CD4-positive, alpha-beta T cell treated with Interleukin-1 beta for 1 hour (primary cell): ENCODE measurements around the gene UVSSA.
"Not testable (repeated sequence)": the region's sequence is repeated elsewhere in the genome, so short reads cannot be mapped to it uniquely, and the experiment has no call there.

Experiments used
- DNase-seq, 2 donors: peaks; one replicate each; pipeline ENCODE4 v3.0.0-alpha.2; 2020 to 2022

The UVSSA gene

DNA sequence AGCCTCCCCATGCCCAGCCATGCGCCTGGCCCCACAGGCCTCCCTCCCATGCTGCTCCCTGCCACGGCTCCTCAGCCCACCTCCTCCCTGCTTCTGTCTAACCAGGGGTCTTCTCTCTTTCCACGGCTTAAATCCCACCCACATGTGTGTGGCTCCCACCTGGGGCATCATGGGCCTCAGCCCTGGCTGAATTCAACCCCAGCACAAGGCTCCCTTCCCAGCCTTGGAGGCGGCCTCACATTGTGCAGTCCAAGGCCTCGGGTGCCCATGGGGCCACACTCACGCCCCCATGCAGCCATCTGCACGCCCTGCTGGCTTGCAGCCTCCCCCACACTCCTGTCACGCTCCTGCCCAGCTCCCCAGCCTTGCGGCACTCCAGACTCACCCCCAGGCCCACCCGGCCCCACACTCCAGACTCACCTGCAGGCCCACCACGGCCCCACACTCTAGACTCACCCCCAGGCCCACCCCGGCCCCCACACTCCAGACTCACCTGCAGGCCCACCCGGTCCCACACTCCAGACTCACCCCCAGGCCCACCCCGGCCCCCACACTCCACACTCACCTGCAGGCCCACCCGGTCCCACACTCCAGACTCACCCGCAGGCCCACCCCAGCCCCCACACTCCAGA is 30.4 kb upstream of the UVSSA start:
- no peak for DNase-seq

DNA sequence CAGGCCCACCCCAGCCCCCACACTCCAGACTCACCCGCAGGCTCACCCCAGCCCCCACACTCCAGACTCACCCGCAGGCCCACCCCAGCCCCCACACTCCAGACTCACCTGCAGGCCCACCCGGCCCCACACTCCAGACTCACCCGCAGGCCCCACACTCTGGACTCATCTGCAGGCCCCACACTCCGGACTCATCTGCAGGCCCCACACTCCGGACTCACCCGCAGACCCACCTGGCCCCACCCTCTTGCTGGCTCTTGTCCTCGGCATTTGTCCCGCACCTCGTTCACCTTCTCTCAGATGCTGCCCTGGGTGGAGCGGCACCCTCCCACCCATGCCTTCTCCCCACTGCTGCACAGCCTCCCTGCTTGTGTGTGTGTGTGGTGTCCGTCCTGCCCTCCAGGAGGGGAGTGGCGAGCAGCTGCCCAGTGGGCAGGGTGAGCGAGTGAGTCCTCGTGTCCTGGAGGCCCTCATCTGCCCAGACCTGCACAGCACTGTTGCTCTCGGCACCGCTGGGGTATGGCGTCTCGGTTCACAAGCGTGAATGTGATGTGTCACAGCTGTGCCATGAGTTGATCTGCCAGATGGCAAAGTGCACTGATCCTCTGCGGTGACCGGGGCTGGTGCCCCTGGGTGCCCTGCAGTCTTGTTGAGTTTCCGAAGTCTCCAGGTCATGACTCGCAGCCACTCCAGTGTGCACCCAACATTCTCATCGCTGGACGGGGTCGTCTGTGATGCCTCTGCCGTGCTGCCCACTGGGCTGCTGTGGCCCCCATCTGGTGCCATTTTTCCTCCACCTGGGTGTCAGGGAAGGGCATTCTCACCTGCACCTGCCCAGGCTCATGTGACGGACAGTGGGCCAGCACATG is 29.6 kb upstream of the UVSSA start:
- no peak for DNase-seq

DNA sequence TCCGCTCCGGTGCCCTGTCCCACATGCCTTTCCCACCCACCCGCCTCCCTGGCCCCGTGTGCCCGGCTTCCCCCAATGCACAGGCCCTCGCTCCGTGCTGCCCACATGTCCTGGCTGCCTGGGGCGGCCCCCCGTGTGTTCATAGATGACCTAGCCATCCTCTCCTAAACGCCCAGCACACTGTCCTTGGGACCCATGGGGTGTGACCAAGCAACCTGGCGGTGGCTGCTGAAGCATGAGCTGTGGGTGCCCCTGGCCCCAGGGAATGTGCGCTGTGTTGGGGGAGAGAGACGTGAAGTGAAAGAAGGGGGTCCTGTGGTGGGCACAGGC is 29.0 kb upstream of the UVSSA start:
- DNase-seq = no peak

DNA sequence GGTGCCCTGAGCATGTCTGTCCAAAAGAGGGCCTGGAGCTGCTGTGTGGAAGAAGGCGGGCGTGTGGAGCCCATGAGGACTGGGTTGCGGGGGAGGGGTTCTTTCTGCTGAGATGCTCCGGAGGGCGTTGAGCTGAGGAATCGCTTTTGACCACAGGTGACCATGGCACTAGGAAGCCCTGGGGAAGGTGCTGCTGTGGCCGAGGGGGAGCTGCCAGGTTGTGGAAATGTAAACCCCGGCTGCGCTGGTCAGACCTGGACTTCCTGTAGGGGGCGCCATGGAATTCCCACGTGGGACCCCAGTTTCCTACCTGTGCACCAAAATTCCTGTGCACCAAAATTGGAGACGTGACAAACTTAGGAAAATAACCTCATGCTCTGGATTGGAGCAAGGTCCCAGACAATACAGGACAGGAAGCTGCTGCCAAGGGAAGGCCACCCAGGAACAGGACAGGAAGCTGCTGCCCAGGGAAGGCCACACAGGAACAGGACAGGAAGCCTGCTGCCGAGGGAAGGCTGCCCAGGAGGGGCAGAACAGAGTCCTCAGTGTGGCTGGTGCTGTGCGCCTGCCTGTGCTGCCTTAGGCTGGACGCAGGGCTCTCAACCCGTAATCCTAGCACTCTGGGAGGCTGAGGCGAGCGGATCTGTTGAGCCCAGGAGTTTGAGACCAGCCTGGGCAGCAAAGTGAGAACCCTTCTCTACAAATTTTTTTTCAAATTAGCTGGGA is 28.4 kb upstream of the UVSSA start:
- DNase-seq = peak in 1 of 2 donors; percentile 27

DNA sequence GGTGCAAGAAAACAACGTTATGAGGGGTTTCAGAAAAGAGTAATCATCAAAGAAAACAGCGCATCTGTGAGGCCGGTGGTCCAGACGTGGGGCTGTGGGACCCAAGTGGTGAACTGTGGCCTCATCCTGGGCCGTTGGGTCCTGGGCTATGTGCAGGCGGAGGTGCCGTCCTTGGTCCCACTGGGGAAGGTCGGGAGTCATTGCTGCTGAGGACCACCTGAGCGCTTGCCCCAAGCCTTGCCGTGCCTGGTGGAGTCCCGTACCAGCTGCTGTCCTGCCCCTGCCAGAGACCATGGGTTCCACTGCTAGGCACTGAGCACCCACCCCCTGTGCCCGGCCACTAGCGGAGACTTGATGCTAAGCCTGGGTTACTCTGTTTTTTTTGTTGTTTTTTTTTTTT is 25.5 kb upstream of the UVSSA start:
- no peak for DNase-seq

DNA sequence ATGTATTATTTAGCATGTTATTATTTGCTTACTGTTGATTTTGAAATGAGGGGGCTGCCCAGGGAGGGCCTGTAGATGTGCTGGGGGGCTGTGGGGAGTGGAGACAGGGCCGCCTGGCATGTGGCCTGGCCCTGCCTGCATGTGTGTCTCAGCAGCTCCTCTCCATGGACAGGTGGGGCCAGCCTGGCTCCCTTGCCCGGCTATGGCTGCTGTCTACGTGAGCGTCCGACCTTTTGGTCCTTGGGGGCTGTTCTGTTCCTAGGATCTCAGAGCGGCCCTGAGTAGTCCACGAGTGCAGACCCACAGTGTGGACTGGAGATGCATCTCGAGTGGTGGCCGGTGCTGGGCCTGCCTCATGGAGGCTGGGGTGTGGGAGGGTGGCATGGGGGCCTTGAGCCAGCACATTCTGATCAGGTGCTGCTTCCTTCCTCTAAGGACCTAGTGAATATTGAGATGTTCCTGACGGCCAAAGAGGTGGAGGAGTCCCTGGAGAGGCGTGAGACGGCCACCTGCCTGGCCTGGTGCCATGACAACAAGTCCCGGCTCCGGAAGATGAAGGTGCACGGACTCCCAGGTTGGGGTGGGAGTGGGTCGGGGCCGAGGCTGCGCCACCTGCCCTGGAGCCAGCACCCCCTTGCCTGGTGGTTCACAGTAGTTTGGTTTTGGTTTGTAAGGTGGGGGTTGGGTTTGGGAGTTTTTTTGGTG is 24.9 kb upstream of the UVSSA start:
- DNase-seq = no peak

DNA sequence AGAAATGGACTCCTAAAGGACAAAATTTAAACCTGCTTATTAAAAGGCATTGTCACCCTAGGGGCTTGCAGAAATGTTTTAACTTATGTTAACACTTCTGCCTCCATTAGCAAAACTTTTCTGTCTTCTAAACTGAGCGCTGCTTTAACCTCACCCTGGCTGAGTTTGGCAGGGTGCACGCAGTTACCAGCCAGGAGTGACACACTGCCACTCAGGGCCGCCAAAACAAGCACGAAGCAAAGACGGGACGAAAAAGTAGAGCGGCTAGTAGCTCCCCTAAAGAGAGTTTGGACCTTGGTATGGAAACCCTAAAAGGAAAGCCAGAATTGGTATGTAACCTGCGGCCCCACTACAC is 23.8 kb upstream of the UVSSA start:
- no peak for DNase-seq

DNA sequence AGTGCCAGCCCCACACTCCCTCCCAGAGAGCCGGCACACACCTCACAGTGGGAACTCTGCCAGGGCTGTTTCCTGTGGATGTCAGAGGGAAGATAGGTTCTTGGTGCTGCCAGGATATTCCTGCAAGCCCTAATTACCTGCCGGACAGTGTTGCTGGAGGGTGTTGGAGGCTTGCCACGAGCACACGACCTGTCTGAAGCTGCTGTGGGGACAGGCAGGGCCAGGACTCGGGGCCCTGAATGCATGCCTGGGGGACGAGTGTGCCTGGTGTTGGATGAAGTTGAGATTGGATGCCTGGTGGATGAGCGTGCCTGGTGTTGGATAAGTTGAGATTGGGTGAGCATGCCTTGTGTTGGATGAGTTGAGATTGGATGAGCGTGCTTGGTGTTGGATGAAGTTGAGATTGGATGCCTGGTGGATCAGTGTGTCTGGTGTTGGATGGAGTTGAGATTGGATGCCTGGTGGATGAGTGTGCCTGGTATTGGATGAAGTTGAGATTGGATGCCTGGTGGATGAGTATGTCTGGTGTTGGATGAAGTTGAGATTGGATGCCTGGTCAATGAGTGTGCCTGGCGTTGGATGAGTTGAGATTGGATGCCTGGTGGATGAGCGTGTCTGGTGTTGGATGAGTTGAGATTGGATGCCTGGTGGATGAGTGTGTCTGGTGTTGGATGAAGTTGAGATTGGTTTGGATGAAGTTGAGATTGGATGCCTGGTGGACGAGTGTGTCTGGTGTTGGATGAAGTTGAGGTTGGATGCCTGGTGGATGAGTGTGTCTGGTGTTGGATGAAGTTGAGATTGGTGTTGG is 23.2 kb upstream of the UVSSA start:
- DNase-seq = no peak

DNA sequence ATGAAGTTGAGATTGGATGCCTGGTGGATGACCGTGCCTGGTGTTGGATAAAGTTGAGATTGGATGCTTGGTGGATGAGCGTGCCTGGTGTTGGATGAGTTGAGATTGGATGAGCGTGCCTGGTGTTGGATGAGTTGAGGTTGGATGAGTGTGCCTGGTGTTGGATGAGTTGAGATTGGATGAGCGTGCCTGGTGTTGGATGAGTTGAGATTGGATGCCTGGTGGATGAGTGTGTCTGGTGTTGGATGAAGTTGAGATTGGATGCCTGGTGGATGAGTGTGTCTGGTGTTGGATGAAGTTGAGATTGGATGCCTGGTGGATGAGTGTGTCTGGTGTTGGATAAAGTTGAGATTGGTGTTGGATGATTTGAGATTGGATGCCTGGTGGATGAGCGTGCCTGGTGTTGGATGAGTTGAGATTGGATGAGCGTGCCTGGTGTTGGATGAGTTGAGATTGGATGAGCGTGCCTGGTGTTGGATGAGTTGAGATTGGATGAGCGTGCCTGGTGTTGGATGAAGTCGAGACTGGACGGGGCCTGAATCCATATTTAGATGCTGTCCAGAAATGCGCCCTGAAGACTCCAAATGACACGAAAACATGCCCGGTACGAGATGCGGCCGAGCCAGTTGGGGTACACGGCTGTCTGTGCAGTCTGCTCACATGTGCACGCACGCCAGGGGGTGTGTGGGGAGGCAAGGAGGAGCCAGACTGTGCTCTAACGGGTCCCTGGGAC is 22.4 kb upstream of the UVSSA start:
- DNase-seq = not testable (repeated sequence)

DNA sequence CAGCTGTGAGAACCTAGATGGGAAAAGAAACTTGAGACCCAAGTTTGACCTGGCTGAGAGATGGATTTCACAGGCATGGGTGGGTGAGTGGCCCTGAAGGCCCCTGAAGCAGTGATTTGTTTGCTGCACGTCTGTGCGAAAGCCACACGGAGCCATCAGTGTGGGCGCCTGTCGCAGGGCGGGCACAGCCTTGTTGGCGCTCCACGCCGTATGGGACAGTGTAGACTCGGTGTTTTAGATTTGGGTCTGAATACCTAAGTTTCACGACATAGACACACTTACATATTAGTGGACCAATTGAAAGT is 21.9 kb upstream of the UVSSA start:
- DNase-seq = no peak

DNA sequence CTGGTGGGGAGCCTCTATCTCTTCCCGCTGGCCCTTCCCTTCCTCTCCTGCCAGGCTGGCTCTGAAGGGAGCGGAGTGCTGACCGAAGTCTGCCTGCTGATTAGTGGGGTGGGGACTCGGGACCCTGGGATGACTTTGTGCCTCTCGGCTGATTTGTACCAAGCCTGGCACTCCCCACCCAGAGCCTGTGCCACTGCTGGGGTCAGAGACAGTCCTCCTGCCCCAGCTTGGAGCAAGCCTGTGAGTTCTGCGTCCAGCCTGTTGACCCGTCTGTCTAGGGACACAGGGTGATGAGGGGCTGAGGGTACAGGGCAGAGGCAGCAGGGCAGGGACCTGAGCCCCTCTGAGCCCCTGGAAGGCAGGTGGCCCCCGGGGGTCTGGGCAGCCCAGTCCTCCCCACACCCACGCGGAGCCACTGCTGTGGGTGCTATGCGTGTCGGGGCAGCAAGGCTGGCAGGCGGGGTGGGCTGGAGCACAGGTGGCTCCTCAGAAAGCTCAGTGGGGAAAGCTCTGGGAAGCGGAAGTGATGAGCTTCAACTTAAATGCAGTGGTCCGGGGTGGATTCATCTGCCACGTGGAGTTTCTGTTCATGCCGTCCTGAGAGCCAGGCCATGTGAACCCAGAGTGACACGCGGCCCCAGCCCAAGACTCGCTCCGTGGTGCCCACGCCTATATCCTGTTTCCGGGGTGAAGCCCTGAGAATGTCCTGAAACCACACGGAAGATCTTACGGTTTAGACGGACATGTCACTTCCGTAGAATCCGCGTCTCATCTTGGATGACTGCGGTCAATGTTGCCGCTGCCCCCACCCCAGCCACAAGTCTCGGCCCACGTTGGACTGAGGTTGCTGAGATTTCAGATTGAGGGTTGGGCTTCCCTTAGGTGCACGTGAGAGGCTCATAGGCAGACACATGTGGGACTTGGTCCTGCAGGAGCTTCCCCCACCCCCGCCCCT is 21.1 kb upstream of the UVSSA start:
- DNase-seq = no peak

DNA sequence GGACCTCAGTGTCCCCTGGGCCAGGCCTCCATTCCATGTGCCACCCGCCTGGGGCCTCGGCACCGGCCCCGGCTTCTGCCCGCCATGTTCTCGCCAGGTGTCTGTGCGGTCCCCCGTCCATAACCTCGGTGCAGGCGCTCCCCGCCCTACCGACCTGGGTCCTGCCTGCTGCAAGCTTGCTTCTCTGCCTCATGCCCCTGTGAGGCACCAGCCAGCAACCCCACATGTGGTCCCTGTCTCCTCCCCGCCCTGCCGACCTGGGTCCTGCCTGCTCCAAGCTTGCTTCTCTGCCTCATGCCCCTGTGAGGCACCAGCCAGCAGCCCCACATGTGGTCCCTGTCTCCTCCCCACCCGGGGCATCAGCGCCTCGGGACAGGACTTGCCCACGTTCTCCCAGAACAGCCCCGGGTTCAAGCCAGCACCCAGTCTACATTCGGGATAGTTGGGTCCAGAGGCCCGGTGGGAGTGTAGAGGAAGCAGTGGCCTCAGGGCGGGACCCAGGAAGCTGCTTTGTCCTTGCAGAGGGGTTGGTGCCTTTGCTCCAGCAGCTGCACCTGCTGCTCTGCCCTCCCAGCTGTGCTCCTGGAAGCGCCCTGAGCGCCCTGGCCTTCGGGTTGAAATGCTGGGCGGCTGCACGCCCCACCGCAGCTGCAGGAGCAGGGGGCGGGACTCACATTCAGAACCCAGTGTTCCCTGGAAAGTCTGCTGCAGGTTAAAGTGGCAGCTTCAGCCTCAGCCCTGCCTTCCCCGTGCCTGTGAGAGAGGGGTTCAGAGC is 20.1 kb upstream of the UVSSA start:
- DNase-seq = no peak

DNA sequence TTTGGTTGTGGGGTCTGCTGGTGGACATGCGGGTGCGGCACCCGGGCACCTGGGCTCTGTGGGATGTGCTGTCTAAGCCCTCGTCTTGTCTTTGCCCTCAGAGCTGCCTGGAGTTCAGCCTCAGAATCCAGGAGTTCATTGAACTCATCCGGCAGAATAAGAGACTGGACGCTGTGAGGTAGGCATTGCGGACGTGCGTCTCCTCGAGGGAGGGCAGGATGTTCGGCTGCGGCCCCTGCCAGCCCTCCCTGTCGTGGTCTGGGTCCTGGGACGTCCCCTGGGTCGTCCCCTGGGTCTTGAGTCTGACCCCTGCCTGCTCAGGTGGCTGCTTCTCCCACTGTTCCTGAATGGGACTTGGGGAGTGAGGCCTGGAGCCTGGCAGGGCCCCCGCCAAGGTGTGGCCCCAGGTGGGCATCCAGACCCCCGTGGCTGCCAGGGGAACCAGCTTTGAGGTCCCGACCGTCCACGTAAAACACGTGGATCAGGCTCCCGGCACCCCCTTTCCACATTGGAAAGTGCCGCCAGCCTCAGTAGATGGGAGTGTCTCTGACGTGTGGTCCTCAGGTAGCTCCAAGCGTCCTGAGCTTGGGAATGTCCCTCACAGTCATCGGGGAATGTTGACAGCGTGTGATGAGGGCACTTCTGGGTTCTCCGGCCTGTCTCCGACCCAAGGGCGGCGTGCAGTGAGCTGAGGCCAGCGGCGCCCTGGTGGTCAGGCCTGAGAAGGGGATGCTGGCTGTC is 19.3 kb upstream of the UVSSA start:
- DNase-seq = no peak

DNA sequence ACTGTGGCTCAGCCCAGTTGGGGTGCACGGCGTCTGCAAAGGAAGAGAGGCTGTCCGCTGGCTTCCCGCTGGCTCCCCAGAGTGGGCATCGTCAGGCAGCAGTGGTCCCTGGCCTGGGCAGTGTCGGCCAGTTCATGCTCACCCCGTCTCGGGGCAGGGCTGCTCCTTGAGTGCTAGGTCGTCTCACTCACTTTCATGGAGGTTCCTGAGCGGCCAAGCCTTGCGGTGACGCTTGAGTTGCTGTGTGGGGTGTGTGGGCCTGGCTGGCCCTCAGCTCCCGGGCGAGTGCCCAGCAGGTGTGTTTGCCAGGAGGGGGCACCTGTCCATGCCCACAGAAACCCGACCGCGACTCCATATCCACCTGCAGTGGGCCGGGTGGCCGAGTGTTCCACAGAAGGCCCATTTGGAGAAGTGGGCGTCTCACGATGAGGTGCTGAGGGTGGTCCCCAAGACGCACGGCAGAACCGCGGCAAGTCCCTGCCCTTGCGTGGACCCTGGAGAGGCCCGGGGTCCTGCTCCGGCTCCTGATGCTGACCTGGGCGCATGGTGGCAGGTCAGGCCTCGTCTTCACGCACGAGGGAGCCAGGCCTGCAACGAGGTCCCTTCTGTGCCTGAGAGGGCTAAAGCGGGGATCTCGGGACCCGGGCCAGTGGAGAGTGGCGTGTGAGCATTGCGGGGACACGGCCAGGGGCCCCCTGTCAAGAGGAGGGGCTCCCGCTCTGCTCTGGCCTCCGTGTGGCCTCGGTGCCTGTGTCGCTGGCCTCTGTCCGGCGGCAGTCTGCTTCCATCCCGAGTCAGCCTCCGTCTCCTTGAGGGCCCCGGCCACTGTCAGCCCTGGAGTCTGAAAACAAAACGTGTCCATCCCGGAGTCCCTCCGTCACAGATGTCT is 18.5 kb upstream of the UVSSA start:
- DNase-seq = no peak

DNA sequence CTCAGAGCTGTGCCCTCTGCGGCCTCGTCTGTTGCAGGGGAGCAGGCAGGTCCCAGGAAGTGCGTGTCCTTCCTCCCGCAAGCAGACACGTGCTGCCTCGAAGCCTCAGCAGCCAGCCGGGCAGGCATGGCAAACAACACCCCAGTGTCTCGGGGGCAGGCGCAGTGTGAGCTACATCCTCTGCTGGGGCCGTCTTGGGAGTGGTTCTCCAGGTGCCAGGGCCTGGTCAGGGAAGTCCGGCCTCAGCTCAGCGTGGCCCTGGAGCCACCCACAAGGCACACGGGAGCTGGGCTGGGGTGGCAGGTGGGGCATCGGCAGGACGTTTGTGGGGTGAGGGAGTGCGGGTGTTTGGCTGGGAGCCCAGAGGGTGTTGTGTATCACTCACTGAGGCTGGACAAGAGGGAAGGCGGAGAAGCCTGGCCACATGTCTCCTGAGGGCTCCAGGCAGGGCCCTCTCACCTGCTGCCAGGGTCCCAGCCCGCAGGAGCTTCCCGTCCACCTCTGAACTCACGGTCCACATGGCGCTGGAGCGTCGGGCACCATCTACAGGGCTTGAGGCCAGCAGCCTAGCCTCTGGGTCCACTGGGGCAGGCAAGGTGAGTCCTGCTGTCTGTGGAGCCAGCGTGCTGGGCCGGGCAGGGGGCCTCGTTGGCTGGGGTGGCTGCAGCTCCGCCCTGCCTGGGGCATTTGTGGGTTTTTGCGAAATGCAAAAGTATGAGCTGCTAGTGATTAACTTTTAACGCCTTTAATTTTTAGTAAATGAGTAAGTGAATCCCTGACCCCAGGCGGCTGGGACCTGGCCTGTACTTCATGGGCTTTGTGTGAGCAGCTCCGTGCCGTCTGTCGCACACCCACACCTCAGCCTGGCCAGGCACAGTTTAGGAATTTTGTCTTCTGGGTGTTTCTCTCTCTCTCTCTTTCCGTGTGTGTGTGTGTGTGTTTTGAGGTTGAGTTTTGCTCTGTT is 17.3 kb upstream of the UVSSA start:
- peak; percentile 55 to 66 for DNase-seq

DNA sequence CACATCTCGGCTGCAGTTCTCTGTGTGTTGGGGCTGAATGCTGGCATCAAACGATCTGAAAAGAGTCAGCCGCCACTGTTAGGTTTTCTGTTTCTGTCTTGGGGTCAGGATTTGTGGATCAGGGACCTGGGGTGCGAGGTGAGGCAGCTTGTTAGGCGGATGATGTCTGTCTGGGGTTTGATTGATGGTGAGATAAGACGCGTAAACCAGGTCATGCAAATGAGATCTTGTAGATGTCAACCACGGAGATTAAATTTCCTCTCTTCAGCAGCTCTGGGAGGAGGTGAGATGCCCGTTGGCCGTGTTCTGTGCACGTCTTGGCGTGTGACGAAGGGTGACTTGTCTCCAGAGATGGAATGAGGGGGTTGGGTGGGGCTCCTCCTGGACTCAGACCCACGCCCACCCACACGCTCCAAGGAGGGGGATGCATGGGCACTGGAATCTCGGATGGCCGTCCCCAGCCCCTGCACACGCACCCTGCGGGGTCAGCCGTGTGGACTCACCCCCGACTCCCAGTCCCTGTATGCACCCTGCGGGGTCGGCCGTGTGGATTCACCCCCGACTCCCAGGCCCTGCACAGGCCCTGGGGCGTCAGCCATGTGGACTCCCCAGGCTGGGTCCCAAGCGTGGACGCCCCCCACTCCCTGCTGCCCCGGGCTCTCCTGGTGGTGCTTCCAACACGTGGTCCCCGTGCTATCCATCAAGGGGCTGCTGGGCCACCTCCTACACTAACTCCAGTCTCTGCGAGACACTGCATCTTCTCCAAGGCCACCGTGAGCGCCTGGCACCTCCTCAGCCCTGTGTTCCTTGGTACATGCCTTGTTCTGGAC is 16.0 kb upstream of the UVSSA start:
- peak; percentile 66 to 73 for DNase-seq
